B cell (primary cell): Measurements from ENCODE around the gene MOGAT1. TPM values are rescaled to one million over a fixed set of nuclear protein-coding genes. Genes with fewer than 3 reads are reported as not detected.

ENCODE experiments used
- ATAC-seq: fragments of 200-7000 bp; cut with Tn5 transposase; one replicate; pipeline ENCODE4 v1.10.0; 2021; ENCODE audit warnings: low read depth, mild to moderate bottlenecking, moderate number of reproducible peaks, moderate library complexity
- CTCF ChIA-PET: fragments of 350-600 bp; sonication (Branson Sonifier 250); formaldehyde crosslinking; loops from one replicate; lab custom pipeline; 2021; ENCODE audit warnings: antibody characterized with exemption, inconsistent platforms; lab: Charles Lee
- POLR2A ChIA-PET: fragments of 350-600 bp; sonication (Branson Sonifier 250); formaldehyde crosslinking; loops from one replicate; lab custom pipeline; 2021; ENCODE audit warnings: antibody characterized with exemption; lab: Charles Lee
- DNase-seq: peaks from one replicate; pipeline ENCODE4 v3.0.0; 2013
- H2AFZ ChIP-seq: 2 replicates; pipeline ENCODE4 v1.6.1; 2012; ENCODE audit warnings: mild to moderate bottlenecking, low read depth, low read length; ENCODE audit not compliant: insufficient read depth, poor library complexity, severe bottlenecking
- H3K27ac ChIP-seq, 2 donors: 1 replicate in 1 of 2; 2 replicates in 1 of 2; pipeline ENCODE4 v1.5.1; 2012 to 2013; ENCODE audit warnings: low read length in 2 of 2, mild to moderate bottlenecking in 2 of 2, moderate library complexity in 1 of 2
- H3K27me3 ChIP-seq, 4 experiments: fragments of 200-600 bp in 1 of 4; sonication (generic) in 1 of 4; replicated peaks in 1 of 4; 1 replicate in 2 of 4; 2 replicates in 2 of 4; pipeline versions ENCODE4 v1.6.1 to v1.7.0; 2013 to 2016; ENCODE audit warnings: low read length in 3 of 4, mild to moderate bottlenecking in 2 of 4, mixed read lengths in 1 of 4, moderate library complexity in 1 of 4; ENCODE audit not compliant: insufficient read depth in 4 of 4, control insufficient read depth in 3 of 4; ENCODE audit errors: control extremely low read depth in 1 of 4
- H3K36me3 ChIP-seq, 2 experiments: replicated peaks in 1 of 2; 1 replicate in 1 of 2; 2 replicates in 1 of 2; pipeline versions ENCODE4 v1.6.1 to v1.7.1; 2013; ENCODE audit warnings: low read length in 1 of 2; ENCODE audit not compliant: insufficient read depth in 2 of 2, control insufficient read depth in 1 of 2; ENCODE audit errors: control extremely low read depth in 1 of 2, extremely low read depth in 1 of 2
- H3K4me1 ChIP-seq, 2 donors: fragments of 200-600 bp in 1 of 2; sonication (generic) in 1 of 2; 1 replicate in 1 of 2; 2 replicates in 1 of 2; pipeline versions ENCODE4 v1.5.1 to v1.6.1; 2013 to 2017; ENCODE audit warnings: low read length in 2 of 2; ENCODE audit not compliant: control insufficient read depth in 2 of 2, insufficient read depth in 2 of 2
- H3K4me2 ChIP-seq: replicated peaks from 2 replicates; pipeline ENCODE3; 2012; ENCODE audit warnings: mild to moderate bottlenecking, low read depth, low read length; ENCODE audit not compliant: poor library complexity, severe bottlenecking
- H3K4me3 ChIP-seq, 5 experiments: fragments of 200-600 bp in 1 of 5; sonication (generic) in 1 of 5; 1 replicate in 3 of 5; 2 replicates in 2 of 5; pipeline versions ENCODE4 v1.5.1 to v1.7.0; 2011 to 2016; ENCODE audit warnings: low read length in 4 of 5, mild to moderate bottlenecking in 4 of 5, low read depth in 2 of 5, control low read depth in 1 of 5, moderate library complexity in 1 of 5; ENCODE audit not compliant: insufficient read depth in 1 of 5; ENCODE audit errors: control extremely low read depth in 1 of 5, extremely low read depth in 1 of 5
- H3K79me2 ChIP-seq: fragments of 200-600 bp; sonication (generic); one replicate; pipeline ENCODE4 v1.6.0; 2016; ENCODE audit warnings: low read length; ENCODE audit not compliant: control insufficient read depth, insufficient read depth
- H3K9ac ChIP-seq: fragments of 200-600 bp; sonication (generic); 2 replicates; pipeline ENCODE4 v1.6.1; 2017; ENCODE audit warnings: mild to moderate bottlenecking, low read length, moderate library complexity
- H3K9me3 ChIP-seq, 3 donors: one replicate each; pipeline versions ENCODE4 v1.6.1 to v1.7.1; 2013; ENCODE audit warnings: low read length in 2 of 3; ENCODE audit not compliant: control insufficient read depth in 2 of 3, insufficient read depth in 1 of 3; ENCODE audit errors: control extremely low read depth in 1 of 3
- H4K20me1 ChIP-seq: 2 replicates; pipeline ENCODE4 v1.6.0; 2012; ENCODE audit warnings: mild to moderate bottlenecking, low read length; ENCODE audit not compliant: insufficient read depth, control insufficient read depth, poor library complexity, severe bottlenecking
- H3K27ac Mint-ChIP-seq: one replicate; pipeline ENCODE4 v1.8.0; 2021; ENCODE audit warnings: mixed read lengths
- H3K27me3 Mint-ChIP-seq: one replicate; pipeline ENCODE4 v1.8.0; 2021; ENCODE audit warnings: mixed read lengths
- H3K4me1 Mint-ChIP-seq: one replicate; pipeline ENCODE4 v1.8.0; 2021; ENCODE audit warnings: mixed read lengths
- H3K4me3 Mint-ChIP-seq: one replicate; pipeline ENCODE4 v1.8.0; 2021; ENCODE audit warnings: mixed read lengths
- H3K9me3 Mint-ChIP-seq: one replicate; pipeline ENCODE4 v1.8.0; 2022; ENCODE audit warnings: mixed read lengths; ENCODE audit not compliant: insufficient read depth
- CTCF ChIP-seq: fragments of 200-600 bp; IDR thresholded peaks from one replicate; pipeline ENCODE4 v1.8.0; 2022; ENCODE audit warnings: antibody characterized with exemption, mild to moderate bottlenecking
- EZH2 ChIP-seq: IDR thresholded peaks from 2 replicates; pipeline ENCODE4 v1.6.1; 2012; ENCODE audit warnings: borderline replicate concordance, low read depth, mild to moderate bottlenecking, moderate library complexity, low read length; ENCODE audit not compliant: insufficient read depth, poor library complexity, severe bottlenecking
- WGBS: methylation state at CpG from one replicate; pipeline ENCODE4 v1.1.5; 2013; ENCODE audit warnings: missing lambda C conversion rate; ENCODE audit not compliant: insufficient coverage; 5-methylcytosine and 5-hydroxymethylcytosine counted together
- intact Hi-C: fragments of 100-400 bp; cut with micrococcal nuclease; formaldehyde crosslinking; loops from one replicate; pipeline ENCODE4 v1.10.0; 2022
- polyA plus RNA-seq: library from polyadenylated mRNA; depleted of rRNA; stranded (reverse); fragments of >200 nt; gene quantifications from 2 replicates; pipeline ENCODE4 v1.2.3, GENCODE V29; 2012
- total RNA-seq, 2 donors: library from RNA; stranded (reverse); fragments of 120-200 nt in 1 of 2; gene quantifications; 1 replicate in 1 of 2; 2 replicates in 1 of 2; pipeline versions ENCODE4 v1.2.3 to v1.2.4, GENCODE V29; 2013 to 2022

Gene MOGAT1
- total and polyA plus RNA-seq, 2 donors (not counting 1 experiment from before 2014, with no cell fraction given), result not detected

GRCh38 chr2:222652491-222653255 is 18.8 kb upstream of the MOGAT1 start:
- H3K4me2 ChIP-seq, result no peak overlapping the region
- Mint-ChIP-seq H3K4me3 (no peak overlapping the region), H3K27ac (no peak overlapping the region), H3K27me3 (no peaks in the 10 kb centered on the region), H3K4me1 (peaks cover 46% of the 10 kb centered on the region), H3K9me3 (no peaks in the 10 kb centered on the region)
- H3K9me3 ChIP-seq, result no peaks in the 10 kb centered on the region
- H4K20me1 ChIP-seq, result peaks cover 43% of the 10 kb centered on the region
- TF ChIP-seq EZH2, result no peak
- H3K79me2 ChIP-seq, result peaks cover 74% of the 10 kb centered on the region
- peaks cover 21 to 26% of the 10 kb centered on the region in 2 donors for H3K4me1 ChIP-seq
- H3K27me3 ChIP-seq, result no peaks in the 10 kb centered on the region
- intact Hi-C loops, result loop anchor here (10.0 kb wide), 2 partner anchors 1302 to 1932 kb away; partner anchors contain the start of genes CUL3 and MRPL44
- H3K36me3 ChIP-seq, result peaks cover 3 to 9% of the 10 kb centered on the region in 2 experiments
- H2AFZ ChIP-seq, result no peak overlapping the region
- no peak overlapping the region for H3K4me3 ChIP-seq
- CTCF ChIA-PET, result interaction anchor here (1.0 kb wide), 1 partner anchor 38 kb away, joined by 3 read pairs; no protein-coding TSS in a partner anchor
- 0% methylated on average over 1 of the region's 8 CpGs for WGBS
- ATAC-seq (no peak), DNase-seq (no peak)
- POLR2A ChIA-PET, result no interaction called here
- no peak overlapping the region for H3K9ac ChIP-seq
- H3K27ac ChIP-seq, result no peak overlapping the region

DNA sequence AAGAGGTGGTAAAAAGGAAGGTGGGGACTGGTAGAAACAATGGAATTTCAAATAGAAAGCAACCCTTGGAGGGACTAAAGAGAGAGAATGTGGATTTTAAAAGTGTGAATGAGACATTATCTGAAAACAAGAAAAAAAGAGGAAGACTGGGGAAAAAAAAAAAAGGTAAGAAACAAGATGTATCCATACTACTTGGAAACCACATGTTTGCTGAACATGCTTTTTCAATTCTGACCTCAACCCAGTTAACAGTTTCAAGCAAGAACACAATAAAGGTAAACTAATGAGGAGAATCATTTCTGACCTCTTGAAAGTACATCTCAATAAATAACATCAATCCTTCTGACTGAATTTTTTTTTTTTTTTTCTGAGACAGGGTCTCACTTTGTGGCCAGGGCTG is 18.2 kb upstream of the MOGAT1 start:
- TF ChIP-seq CTCF (no peak), EZH2 (no peak)
- Histone ChIP-seq H3K4me3 (no peak overlapping the region), H3K4me2 (no peak overlapping the region), H3K4me1 (peaks cover 21 to 26% of the 10 kb centered on the region in 2 donors), H3K36me3 (peaks cover 2 to 3% of the 10 kb centered on the region in 2 experiments), H3K27me3 (no peaks in the 10 kb centered on the region), H3K9ac (no peak overlapping the region), H3K79me2 (peaks cover 72% of the 10 kb centered on the region), H3K9me3 (no peaks in the 10 kb centered on the region), H4K20me1 (peaks cover 43% of the 10 kb centered on the region), H3K27ac (no peak overlapping the region), H2AFZ (no peak overlapping the region)
- ATAC-seq (no peak), DNase-seq (no peak)
- no peaks in the 10 kb centered on the region for H3K27me3 Mint-ChIP-seq
- peaks cover 46% of the 10 kb centered on the region for H3K4me1 Mint-ChIP-seq
- ChIA-PET POLR2A (no interaction called here), CTCF (interaction anchor here (1.3 kb wide), 1 partner anchor 39 kb away, joined by 3 read pairs; no protein-coding TSS in a partner anchor)
- no peak overlapping the region for H3K4me3 Mint-ChIP-seq
- no peak overlapping the region for H3K27ac Mint-ChIP-seq
- no peaks in the 10 kb centered on the region for H3K9me3 Mint-ChIP-seq
- intact Hi-C loops, result loop anchor here (10.0 kb wide), 2 partner anchors 1302 to 1932 kb away; partner anchors contain the start of genes CUL3 and MRPL44
